ENCODE results near the gene PSMD4.
A peak's percentile ranks its signal among the peaks of the same experiment; 100 is the strongest.
"Not testable (repeated sequence)": the region's sequence is repeated elsewhere in the genome, so short reads cannot be mapped to it uniquely, and the experiment has no call there.

Gene PSMD4

GRCh38 chr1:151273924-151274466 is 19.5 kb downstream of the PSMD4 start:
- no peak for DNase-seq

GRCh38 chr1:151275341-151275740 is 20.8 kb downstream of the PSMD4 start:
- not testable (repeated sequence) for DNase-seq

GRCh38 chr1:151277249-151277648 is 22.7 kb downstream of the PSMD4 start:
- DNase-seq, result no peak

GRCh38 chr1:151281225-151281968 is 26.9 kb downstream of the PSMD4 start:
- peak; percentile 94 for DNase-seq

- peak; percentile 99 for DNase-seq
These were observed 27.7 kb downstream of the PSMD4 start, which contains the start of gene ZNF687 for GRCh38 chr1:151281969-151282882. ZNF687 (plus strand) TSS chr1:151282299; CDS start chr1:151286292, 3,993 bp downstream.

- peak; percentile 23 for DNase-seq
These were observed 28.6 kb downstream of the PSMD4 start for GRCh38 chr1:151282883-151283725.

- no peak for DNase-seq
These were observed 29.6 kb downstream of the PSMD4 start for GRCh38 chr1:151284013-151284577.

- DNase-seq, result no peak
These were observed 32.2 kb downstream of the PSMD4 start for GRCh38 chr1:151286619-151287340.

- no peak for DNase-seq
These were observed 32.8 kb downstream of the PSMD4 start for GRCh38 chr1:151287341-151287699.

- DNase-seq, result no peak
These were observed 33.4 kb downstream of the PSMD4 start for GRCh38 chr1:151287767-151288500.

- no peak for DNase-seq
These were observed 34.0 kb downstream of the PSMD4 start for GRCh38 chr1:151288502-151288901.

- no peak for DNase-seq
These were observed 34.8 kb downstream of the PSMD4 start for GRCh38 chr1:151289080-151289935.

- DNase-seq, result no peak
These were observed 35.6 kb downstream of the PSMD4 start for GRCh38 chr1:151289991-151290708.

- no peak for DNase-seq
These were observed 36.3 kb downstream of the PSMD4 start for GRCh38 chr1:151290709-151291303.

GRCh38 chr1:151292207-151293030 is 37.9 kb downstream of the PSMD4 start:
- no peak for DNase-seq

GRCh38 chr1:151293093-151293492 is 38.6 kb downstream of the PSMD4 start:
- no peak for DNase-seq

GRCh38 chr1:151294742-151295462 is 40.4 kb downstream of the PSMD4 start:
- no peak for DNase-seq

Measured in central memory CD4-positive, alpha-beta T cell (primary cell).